BJ (cell line): ENCODE data around the gene TBC1D8. TPM values are rescaled to one million over a fixed set of nuclear protein-coding genes. Genes with fewer than 3 reads are reported as not detected.

Source experiments
- CTCF ChIA-PET: fragments of 350-600 bp; formaldehyde crosslinking; extraction: SDS; loops from one replicate; lab custom pipeline; 2021; ENCODE audit warnings: antibody characterized with exemption, inconsistent platforms; lab: Yijun Ruan, JAX
- POLR2A ChIA-PET: fragments of 300-600 bp; sonication (Branson Sonifier 250); formaldehyde crosslinking; extraction: SDS; loops from one replicate; lab custom pipeline; 2021; ENCODE audit warnings: antibody characterized with exemption; lab: Charles Lee
- DNase-seq: peaks from one replicate; pipeline ENCODE4 v3.0.0-alpha.2; 2011; ENCODE audit warnings: low read depth
- H3K27me3 ChIP-seq: 2 replicates; pipeline ENCODE4 v1.6.0; 2011; ENCODE audit warnings: low read length; ENCODE audit not compliant: control insufficient read depth, insufficient read depth
- H3K36me3 ChIP-seq: 2 replicates; pipeline ENCODE4 v1.5.1; 2011; ENCODE audit warnings: low read length; ENCODE audit not compliant: control insufficient read depth, insufficient read depth
- H3K4me3 ChIP-seq: 2 replicates; pipeline ENCODE4 v1.5.1; 2011; ENCODE audit warnings: low read depth, mild to moderate bottlenecking, control low read depth, low read length
- polyA plus RNA-seq: library from polyadenylated mRNA; depleted of rRNA; stranded (reverse); fragments of >200 nt; gene quantifications from 2 replicates; pipeline ENCODE4 v1.2.3, GENCODE V29; 2011
- TF ChIP-seq, protein P1 (sequence below): IDR thresholded peaks from 2 replicates; pipeline ENCODE4 v1.5.1; 2011; ENCODE audit warnings: low read depth, mild to moderate bottlenecking, control low read depth, inconsistent platforms, low read length, moderate library complexity; ENCODE audit not compliant: insufficient read depth

Gene TBC1D8
- polyA plus RNA-seq, 1 experiment: 8.8 TPM

DNA sequence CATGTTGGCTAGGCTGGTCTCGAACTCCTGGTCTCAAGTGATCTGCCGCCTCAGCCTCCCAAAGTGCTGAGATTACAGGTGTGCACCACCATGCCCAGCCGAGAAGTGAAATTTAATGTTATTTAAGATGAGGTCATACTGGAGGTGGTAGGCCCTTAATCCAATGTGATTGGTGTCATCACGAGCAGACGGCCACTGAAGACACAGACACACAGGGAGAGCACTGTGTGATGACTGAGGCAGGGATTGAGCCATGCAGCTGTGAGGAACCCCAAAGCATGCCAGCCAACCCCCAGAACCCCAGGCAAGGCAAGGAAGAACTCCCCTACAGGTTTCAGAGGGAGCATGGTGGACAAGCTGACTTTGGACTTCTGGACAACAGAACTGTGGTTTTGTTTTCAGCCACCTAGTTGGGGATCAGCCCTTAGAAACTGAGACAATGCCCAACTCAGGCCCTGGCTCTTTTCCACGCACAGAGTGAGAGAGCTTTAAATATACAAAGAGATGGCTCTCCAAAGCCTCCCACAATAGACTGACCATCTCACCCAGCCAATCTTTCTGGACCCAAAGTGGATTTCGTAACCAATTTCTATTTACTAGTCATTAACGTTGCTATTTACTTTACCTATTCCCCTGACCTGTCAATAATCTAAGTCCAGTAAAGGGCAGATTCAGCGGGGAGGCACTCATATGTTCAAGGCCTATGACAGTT lies 34.2 kb downstream of the TBC1D8 start:
- CTCF ChIA-PET: interaction anchor here (1.5 kb wide), 1 partner anchor 124 kb away, joined by 4 read pairs; no protein-coding TSS in a partner anchor
- Histone ChIP-seq H3K27me3 (no peaks in the 10 kb centered on the region), H3K36me3 (no peaks in the 10 kb centered on the region), H3K4me3 (no peak overlapping the region)
- POLR2A ChIA-PET: no interaction called here
- no peak for DNase-seq
- TF ChIP-seq, protein P1, sequence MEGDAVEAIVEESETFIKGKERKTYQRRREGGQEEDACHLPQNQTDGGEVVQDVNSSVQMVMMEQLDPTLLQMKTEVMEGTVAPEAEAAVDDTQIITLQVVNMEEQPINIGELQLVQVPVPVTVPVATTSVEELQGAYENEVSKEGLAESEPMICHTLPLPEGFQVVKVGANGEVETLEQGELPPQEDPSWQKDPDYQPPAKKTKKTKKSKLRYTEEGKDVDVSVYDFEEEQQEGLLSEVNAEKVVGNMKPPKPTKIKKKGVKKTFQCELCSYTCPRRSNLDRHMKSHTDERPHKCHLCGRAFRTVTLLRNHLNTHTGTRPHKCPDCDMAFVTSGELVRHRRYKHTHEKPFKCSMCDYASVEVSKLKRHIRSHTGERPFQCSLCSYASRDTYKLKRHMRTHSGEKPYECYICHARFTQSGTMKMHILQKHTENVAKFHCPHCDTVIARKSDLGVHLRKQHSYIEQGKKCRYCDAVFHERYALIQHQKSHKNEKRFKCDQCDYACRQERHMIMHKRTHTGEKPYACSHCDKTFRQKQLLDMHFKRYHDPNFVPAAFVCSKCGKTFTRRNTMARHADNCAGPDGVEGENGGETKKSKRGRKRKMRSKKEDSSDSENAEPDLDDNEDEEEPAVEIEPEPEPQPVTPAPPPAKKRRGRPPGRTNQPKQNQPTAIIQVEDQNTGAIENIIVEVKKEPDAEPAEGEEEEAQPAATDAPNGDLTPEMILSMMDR: no peak

DNA sequence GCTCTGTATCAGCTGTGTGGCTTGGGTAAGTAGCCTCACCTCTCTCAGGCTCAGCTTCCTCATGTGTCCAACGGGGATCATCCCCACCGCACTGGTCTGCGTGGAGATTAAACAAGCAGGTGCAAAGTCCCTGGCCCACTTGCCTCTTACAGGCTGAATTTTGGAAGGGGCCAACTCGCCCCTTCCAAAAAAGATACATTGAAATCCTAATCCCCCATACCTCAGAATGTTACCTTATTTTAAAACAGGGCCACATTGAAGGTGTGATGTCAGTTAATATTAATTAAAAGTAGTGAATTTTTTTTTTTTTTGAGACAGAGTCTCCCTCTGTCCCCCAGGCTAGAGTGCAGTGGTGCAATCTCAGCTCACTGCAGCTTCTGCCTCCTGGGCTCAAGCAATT lies 34.8 kb downstream of the TBC1D8 start:
- no peaks in the 10 kb centered on the region for H3K36me3 ChIP-seq
- H3K4me3 ChIP-seq: no peak overlapping the region
- CTCF ChIA-PET: interaction anchor here (1.5 kb wide), 1 partner anchor 125 kb away, joined by 4 read pairs; no protein-coding TSS in a partner anchor
- POLR2A ChIA-PET: no interaction called here
- TF ChIP-seq, protein P1: no peak
- H3K27me3 ChIP-seq: no peaks in the 10 kb centered on the region
- no peak for DNase-seq

DNA sequence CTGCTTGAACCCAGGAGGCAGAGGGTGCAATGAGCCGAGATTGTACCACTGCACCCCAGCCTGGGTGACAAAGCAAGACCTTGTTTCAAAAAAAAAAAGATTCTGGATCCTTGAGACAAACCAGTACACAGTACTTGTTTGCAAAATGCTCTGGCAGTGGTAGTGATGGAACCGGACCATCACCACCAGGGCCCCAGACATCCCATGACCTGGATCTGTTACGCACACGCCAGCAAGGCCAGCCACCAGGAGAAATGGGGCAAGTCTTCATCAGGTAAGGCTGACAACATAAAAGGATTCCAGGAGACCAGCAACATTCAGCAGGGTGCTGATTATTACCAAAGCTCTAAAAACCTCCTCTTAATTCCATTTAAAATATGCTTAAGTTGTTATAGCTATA lies 35.5 kb downstream of the TBC1D8 start:
- no peaks in the 10 kb centered on the region for H3K36me3 ChIP-seq
- no peak for DNase-seq
- H3K4me3 ChIP-seq: no peak overlapping the region
- POLR2A ChIA-PET: no interaction called here
- TF ChIP-seq, protein P1: no peak
- no peaks in the 10 kb centered on the region for H3K27me3 ChIP-seq
- CTCF ChIA-PET: no interaction called here

DNA sequence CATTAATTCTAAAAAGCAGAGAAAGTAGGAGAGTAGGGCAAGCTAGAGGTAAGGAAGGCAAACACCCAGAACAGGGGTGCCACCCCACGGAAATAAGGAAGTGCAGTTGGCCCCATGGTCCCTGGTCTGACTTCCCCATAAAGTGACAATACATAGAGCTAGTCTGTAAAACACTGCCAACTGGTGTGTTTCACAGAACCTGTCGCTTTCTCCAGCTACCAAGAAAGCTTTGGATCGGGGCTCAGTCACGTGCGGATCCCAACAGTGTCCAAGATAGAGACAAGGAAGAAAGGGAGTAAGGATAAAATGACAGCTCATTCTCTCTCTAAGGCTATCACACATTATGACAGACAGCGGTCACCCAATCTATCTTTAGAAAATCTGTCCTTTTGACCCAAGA lies 36.4 kb downstream of the TBC1D8 start:
- Histone ChIP-seq H3K4me3 (no peak overlapping the region), H3K36me3 (no peaks in the 10 kb centered on the region), H3K27me3 (no peaks in the 10 kb centered on the region)
- no peak for DNase-seq
- ChIA-PET POLR2A (no interaction called here), CTCF (no interaction called here)
- TF ChIP-seq, protein P1: no peak

DNA sequence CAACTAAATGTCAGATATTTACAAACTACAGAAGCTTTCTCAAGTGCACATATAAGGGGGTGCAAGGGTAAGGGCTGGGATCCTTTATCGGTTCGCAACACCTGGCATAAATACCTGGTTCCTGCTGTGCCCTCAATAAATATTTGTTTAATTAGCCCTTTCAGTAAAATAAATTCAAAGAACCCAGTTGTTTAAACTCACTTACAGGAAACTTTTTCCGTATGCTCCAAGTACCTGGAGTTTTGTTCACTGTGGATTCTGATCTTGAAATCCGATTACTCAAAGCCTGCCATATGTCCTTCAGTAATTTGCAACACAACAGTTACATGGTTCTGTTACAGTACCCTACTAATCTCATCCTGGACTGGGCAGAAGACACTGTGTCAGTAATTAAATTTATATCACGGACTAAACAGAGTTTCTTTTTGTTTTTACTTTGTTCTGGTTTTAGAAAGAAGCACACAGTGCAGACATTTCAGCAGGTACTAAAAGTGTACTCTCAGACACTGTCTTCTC lies 36.9 kb downstream of the TBC1D8 start:
- no peak for DNase-seq
- TF ChIP-seq, protein P1: no peak
- CTCF ChIA-PET: interaction anchor here (0.7 to 1.7 kb wide), 3 partner anchors 9 to 78 kb away, joined by 4 to 6 read pairs (median 4); no protein-coding TSS in a partner anchor
- Histone ChIP-seq H3K27me3 (no peaks in the 10 kb centered on the region), H3K36me3 (no peaks in the 10 kb centered on the region), H3K4me3 (no peak overlapping the region)
- POLR2A ChIA-PET: no interaction called here
